HCEC 1CT (cell line): Measurements from ENCODE around the gene POU6F2.

Source experiments
- DNase-seq: peaks from one replicate; pipeline ENCODE4 v3.0.0-alpha.2; 2017

Gene POU6F2

GRCh38 chr7:39069896-39070881, 92.5 kb downstream of the POU6F2 start:
- DNase-seq, result no peak

- DNase-seq, result no peak
Observed at GRCh38 chr7:39071116-39071515, 93.4 kb downstream of the POU6F2 start.

GRCh38 chr7:39073432-39073831, 95.7 kb downstream of the POU6F2 start:
- no peak for DNase-seq

GRCh38 chr7:39075210-39075609, 97.5 kb downstream of the POU6F2 start:
- no peak for DNase-seq

GRCh38 chr7:39083781-39084180, 106.1 kb downstream of the POU6F2 start:
- DNase-seq, result no peak

- no peak for DNase-seq
Observed at GRCh38 chr7:39084349-39084748, 106.6 kb downstream of the POU6F2 start.

- DNase-seq, result no peak
Observed at GRCh38 chr7:39085189-39085588, 107.5 kb downstream of the POU6F2 start.

- DNase-seq, result no peak
Observed at GRCh38 chr7:39085590-39086049, 107.9 kb downstream of the POU6F2 start.

- DNase-seq, result no peak
Observed at GRCh38 chr7:39086638-39087360, 109.1 kb downstream of the POU6F2 start.

- DNase-seq, result no peak
Observed at GRCh38 chr7:39088730-39089593, 111.3 kb downstream of the POU6F2 start.

GRCh38 chr7:39091145-39091544, 113.4 kb downstream of the POU6F2 start:
- no peak for DNase-seq

- DNase-seq, result no peak
Observed at GRCh38 chr7:39091774-39092173, 114.1 kb downstream of the POU6F2 start.

- no peak for DNase-seq
Observed at GRCh38 chr7:39094731-39095130, 117.0 kb downstream of the POU6F2 start.

- DNase-seq, result no peak
Observed at GRCh38 chr7:39095875-39096619, 118.3 kb downstream of the POU6F2 start.

GRCh38 chr7:39098506-39098905, 120.8 kb downstream of the POU6F2 start:
- DNase-seq, result no peak

GRCh38 chr7:39099146-39099545, 121.4 kb downstream of the POU6F2 start:
- no peak for DNase-seq

GRCh38 chr7:39100270-39100669, 122.6 kb downstream of the POU6F2 start:
- DNase-seq, result no peak

GRCh38 chr7:39102234-39102633, 124.5 kb downstream of the POU6F2 start:
- no peak for DNase-seq

GRCh38 chr7:39105720-39106119, 128.0 kb downstream of the POU6F2 start:
- DNase-seq, result no peak

- DNase-seq, result no peak
Observed at GRCh38 chr7:39125846-39126245, 148.1 kb downstream of the POU6F2 start.

- no peak for DNase-seq
Observed at GRCh38 chr7:39127058-39127457, 149.3 kb downstream of the POU6F2 start.

- DNase-seq, result no peak
Observed at GRCh38 chr7:39128287-39128843, 150.7 kb downstream of the POU6F2 start.
